Measurements from ENCODE around the gene SACM1L.
"Not testable (repeated sequence)": the region's sequence is repeated elsewhere in the genome, so short reads cannot be mapped to it uniquely, and the experiment has no call there.

SACM1L gene

GRCh38 chr3:45742461-45743089, 53.4 kb downstream of the SACM1L start:
- no peak for DNase-seq

- no peak for DNase-seq
These were observed 57.1 kb downstream of the SACM1L start for GRCh38 chr3:45746165-45746776.

DNA sequence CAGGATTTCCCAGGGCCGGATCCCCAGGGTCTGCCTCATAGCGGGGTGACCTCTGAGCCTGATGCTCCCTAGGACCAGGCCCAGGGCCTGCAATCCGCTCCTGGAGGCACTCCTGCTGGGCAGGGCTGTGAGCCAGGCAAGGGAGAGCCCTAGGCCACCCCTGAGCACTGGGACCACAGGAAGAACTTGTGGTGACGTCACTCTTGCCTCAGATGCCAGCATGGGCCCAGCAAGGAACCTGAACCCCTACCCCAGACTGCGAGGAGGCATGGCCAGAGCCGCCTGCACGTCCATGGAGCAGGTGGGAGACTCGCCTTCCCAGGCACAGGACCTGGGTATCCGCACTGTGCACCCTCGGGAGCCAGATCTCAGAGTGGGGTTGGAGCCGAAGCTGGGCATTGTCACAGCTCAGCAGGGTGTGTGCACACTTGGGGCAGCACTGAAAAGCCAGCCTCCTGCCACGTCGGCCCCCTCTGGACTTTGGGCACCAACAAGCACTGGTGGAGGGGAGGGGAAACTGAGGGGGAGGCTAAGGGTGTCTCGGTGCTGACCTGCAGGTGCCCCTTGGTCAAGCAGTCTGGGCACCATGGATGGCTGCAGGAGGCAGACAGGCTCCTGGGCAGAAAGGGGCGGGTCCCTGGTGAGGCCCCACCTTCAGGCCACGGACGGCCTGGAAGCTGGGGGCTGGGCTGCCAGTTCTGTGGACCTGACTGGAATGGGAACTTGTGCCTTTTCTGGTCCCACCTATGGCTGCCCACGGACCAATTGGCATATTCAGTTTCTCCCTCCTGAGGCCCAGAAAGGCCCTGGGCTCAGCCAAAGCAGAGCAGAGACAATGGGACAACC, 57.8 kb downstream of the SACM1L start:
- no peak for DNase-seq

- DNase-seq = no peak
These were observed 58.9 kb downstream of the SACM1L start for GRCh38 chr3:45748068-45748467.

- not testable (repeated sequence) for DNase-seq
These were observed 59.9 kb downstream of the SACM1L start for GRCh38 chr3:45749036-45749600.

GRCh38 chr3:45749880-45750279, 60.7 kb downstream of the SACM1L start:
- DNase-seq = no peak

DNA sequence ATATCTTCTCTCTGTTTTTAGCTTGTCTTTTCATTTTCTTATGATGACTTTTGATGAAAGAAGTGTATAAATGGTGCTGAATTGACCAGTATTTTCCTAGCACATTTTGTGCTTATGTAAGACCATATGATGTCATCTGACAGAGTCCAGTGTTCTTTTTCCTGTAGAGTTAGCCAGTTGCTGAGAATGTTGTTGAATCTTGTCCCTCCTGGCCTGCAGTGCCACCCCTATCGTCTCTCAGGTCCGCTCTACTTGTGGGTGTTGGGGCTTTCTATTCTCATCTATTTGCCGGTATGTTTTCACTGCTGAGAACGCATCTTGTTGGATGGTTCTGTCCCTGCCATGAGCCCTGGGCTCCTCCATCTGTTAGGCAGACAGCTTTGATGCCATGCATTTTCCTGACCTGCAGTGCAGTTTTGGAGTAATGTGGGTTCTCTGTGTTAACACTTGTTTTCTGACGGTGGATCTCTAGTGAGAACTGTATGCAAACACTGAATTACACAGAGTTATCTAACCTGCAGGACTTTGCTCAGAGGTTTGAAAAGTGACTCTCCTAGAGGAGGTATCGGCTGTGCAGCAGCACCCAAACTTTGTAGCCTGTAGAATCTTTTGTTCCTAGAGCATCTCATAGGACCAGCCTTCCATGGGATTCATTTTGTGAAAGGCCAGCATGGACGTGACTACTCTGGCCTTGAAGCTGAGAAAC, 62.5 kb downstream of the SACM1L start:
- DNase-seq = no peak

GRCh38 chr3:45753095-45753494, 63.9 kb downstream of the SACM1L start:
- DNase-seq = no peak

DNA sequence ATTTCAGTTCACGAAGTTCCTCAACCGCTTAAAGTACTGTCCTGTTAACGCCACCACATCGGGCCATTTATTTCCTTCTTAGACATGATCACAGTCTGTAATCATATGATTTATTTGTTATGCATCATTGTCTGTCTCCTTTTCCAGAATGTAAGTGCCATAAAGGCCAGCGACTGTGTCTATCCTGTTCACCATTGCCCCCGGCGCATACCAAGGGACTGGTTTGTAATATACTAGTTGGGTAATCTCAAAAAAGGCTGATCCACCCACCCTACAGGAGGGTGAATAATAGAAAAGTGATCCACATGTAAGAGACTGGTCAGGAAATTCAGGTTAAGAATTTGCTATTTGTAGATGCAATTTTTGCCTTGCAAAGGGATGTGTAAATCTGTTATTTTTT, 65.3 kb downstream of the SACM1L start:
- no peak for DNase-seq

- no peak for DNase-seq
These were observed 66.9 kb downstream of the SACM1L start for GRCh38 chr3:45756055-45756454.

DNA sequence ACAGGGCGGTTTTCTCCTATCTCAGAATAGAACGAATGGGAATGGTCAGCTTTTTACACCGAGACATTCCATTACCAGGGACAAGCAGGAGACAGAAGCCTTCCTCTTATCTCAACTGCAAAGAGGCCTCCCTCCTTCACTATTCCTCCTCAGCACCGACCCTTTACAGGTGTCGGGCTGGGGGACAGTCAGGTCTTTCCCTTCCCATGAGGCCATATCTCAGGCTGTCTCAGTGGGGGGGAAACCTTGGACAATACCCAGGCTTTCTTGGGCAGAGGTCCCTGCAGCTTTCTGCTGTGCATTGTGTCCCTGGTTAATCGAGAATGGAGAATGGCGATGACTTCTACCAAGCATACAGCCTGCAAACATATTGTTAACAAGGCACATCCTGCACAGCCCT, 67.9 kb downstream of the SACM1L start:
- DNase-seq = not testable (repeated sequence)

DNA sequence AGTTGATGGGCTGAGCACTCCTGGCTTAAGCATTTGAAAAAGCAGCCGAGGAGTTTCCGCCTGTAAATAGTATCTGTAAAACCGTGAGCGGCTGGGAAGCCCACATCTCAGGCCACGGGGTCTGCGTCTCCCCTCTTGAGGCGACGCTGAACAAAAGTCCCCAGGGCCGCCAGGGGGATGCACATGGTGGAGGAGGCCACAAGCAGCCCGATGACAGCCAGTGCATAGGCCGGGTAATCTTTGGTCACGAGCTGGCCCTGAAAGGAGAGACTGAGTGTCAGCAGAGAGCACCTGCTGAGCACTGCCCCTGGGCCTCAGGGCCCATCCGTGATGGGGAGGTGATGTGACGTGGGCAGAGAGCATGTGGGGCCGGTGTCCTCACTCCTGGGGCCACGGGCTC, 69.7 kb downstream of the SACM1L start:
- no peak for DNase-seq

DNA sequence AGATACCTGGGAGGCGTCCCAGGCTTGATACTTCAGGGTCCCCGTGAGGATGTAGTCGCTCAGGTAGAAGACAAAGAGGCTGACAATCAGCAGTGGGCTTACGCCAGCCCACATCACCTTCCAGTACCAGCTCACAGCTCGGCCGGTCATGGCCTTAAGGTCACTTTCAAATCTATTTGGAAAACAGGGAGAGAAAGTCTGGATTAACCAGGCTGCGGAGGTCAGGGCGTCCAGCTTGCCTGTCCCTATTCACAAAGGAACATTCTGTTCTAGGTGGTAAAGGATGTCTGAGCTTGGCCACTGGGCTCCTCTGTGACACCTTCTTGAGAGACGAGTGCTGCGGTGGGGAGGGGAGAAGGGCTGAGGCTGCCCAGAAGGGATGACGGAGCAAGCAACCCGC, 70.7 kb downstream of the SACM1L start:
- DNase-seq = no peak

- DNase-seq = no peak
These were observed 71.9 kb downstream of the SACM1L start for GRCh38 chr3:45760878-45761711.

DNA sequence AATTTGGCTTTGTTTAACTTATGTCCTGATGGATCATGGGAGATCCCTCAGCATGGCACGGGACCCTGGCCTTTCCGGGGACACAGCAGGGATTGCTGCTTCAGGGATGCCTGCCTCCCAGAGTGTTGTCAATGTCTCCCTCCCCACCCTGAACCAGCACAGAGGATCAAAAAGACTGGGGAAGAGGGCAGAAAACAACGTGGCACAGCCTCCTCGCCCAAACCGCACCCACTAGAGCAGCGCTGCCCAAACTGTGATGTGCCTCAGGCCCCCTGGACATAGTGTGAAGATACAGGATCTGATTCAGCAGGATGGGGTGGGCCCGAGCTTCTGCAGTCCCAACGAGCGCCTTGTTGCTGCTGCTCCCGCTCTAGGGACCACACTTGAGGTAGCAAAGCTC, 72.6 kb downstream of the SACM1L start:
- DNase-seq = no peak

DNA sequence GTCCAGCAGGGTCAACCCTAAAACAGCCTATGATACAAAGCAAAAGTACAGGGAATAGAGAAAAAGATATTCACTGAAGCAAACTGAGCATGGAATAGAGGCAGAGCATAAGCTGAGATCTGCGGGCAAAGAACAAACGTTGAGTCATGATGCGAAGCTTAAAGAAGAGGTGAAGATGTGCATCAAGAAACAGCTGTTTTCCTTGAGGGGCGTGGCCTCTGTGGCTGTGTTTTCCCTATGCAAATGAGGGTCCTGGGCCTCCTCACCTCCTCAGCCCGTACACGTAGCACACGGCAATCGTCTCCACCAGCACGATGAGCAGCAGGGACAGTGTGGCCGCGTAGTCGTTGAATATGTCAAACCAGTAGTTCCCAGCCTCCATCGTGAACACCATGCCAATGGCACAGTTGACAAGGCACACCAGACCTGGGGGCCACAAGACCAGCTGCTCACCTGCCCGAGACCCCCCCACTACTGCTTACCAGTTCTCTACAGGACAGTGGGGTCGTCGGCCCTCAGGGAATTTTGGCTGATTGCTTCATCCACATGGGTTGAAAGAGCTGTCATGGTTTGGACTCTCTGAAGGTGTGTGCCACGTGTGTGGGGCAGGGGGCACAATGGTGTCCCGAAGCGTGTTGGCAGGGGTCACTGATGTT, 73.6 kb downstream of the SACM1L start:
- no peak for DNase-seq

- no peak for DNase-seq
These were observed 74.1 kb downstream of the SACM1L start for GRCh38 chr3:45763303-45763675.

DNA sequence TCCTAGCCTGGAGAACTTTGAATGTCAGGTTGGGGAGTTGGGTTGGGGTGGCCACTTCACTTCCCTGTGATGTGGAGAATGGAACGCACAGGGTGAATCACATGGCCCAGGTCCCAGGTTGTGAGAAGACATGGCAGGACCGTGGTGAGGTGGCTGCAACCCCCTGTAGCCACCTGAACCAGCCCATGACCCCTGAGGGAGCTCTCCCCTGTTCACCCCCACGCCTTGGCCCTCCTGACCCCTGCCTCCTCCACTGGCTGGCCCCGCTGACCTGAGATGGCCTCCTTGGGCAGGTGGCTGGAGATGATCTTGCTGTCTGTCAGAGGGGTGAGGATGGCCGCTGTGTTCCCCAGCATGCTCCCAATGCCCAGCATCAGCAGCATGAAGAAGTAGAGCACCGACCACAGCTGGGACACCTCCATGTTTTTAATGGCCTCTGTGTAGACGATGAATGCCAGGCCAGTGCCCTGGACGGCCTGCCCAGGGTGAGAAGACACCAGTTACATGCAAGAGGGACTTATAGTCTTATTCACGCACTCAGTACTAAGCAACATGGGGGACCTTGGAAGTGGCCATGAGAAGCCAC, 76.2 kb downstream of the SACM1L start:
- no peak for DNase-seq

DNA sequence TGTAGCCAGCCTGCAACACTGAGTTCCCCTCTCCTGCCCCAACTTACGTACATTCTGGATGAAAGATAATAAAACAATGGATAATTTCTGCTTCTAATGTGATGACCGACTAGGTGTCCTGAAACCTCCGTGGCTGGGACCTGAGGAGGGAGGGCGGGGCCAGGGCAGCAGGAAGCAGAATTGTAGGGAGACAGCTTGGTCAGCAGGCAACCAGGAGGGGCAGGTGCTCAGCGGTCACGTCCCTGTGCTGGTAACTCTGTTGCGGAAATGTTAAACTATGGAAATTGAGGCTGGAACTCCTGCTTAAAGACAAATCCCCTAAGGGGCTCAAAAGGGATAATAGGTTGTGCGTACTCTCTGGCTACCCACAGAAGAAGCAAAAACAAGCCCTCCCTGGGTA, 76.8 kb downstream of the SACM1L start:
- no peak for DNase-seq

GRCh38 chr3:45771166-45771775, 82.1 kb downstream of the SACM1L start:
- no peak for DNase-seq

- DNase-seq = no peak
These were observed 82.6 kb downstream of the SACM1L start for GRCh38 chr3:45771831-45772230.
